ENCODE measurements around the gene SORCS2.

The SORCS2 gene

DNA sequence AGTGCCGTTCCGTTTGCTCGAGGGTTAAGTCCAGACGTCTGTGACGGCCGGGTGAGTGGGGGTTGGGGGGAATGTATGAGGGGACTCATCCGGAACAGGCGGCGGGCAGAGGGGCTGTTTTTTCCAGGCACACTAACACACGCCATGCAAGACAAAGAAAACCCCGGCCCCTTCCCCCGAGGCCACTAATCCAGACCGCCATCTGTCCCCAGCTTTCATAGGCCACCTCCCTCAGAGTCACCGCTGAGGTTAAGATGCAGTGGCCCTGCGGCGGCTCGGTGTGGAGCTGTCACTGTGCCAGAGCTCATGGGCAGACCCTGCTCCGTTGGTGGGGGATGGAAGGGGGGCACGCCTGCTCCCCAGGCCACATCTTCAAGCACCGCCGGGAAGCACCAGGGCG lies 34.1 kb downstream of the SORCS2 start:
- TF ChIP-seq POLR2AphosphoS5 (IDR thresholded peaks at IDR 0.05; ENCODE audit: low read depth, low read length) (no peak), TAF1 (IDR thresholded peaks at IDR 0.05; ENCODE audit: borderline replicate concordance, insufficient read depth, low read length) (no peak)

DNA sequence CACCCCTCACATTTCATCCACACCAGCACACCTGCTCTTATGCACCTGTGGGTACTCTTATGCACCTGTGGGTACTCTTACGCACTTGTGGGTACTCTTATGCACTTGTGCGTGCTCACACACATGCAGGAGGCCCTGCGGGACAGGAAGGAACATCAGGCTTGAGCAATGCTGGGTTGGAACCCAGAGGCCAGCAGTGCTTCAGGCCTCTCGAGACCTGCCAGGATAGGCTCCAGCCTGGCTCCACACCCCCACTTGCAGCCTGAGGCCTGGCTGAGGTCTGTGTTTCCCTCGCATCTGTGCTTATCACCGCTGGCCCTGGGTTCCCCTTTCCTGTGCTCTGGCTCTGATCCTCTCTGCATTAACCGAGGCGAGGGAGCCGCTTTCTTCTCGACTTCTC lies 34.7 kb downstream of the SORCS2 start:
- TF ChIP-seq POLR2AphosphoS5 (IDR thresholded peaks at IDR 0.05; ENCODE audit: low read depth, low read length): no peak

DNA sequence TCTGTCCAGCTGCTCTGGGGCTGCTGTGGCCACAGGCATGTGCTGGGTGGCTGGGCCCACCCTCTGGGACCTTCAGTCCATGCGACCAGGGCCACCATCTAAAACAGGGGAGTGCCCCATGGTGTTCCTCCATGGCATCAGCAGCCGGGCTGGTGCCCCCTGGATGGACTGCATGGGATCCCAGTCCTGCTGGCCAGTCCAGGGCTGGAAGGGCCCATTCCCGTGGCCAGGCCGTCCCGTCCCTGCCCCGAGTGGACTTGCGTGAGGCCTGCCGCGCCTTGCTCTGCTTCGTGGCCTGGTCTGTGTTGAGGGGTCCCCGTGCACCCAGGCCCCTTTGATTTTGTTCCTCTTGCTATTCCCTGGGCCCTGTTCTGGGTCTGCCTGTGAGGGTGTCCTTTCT lies 36.4 kb downstream of the SORCS2 start:
- TF ChIP-seq FOXP2 (optimal IDR thresholded peaks at IDR 0.05; ENCODE audit: borderline replicate concordance, extremely low read depth, extremely low read length, insufficient read depth) (no peak), TAF1 (IDR thresholded peaks at IDR 0.05; ENCODE audit: borderline replicate concordance, insufficient read depth, low read length) (no peak), SIN3A (IDR thresholded peaks at IDR 0.05; ENCODE audit: borderline replicate concordance, insufficient read depth, low read length) (no peak), POLR2AphosphoS5 (IDR thresholded peaks at IDR 0.05; ENCODE audit: low read depth, low read length) (no peak)
- TF ChIP-seq, protein P1, sequence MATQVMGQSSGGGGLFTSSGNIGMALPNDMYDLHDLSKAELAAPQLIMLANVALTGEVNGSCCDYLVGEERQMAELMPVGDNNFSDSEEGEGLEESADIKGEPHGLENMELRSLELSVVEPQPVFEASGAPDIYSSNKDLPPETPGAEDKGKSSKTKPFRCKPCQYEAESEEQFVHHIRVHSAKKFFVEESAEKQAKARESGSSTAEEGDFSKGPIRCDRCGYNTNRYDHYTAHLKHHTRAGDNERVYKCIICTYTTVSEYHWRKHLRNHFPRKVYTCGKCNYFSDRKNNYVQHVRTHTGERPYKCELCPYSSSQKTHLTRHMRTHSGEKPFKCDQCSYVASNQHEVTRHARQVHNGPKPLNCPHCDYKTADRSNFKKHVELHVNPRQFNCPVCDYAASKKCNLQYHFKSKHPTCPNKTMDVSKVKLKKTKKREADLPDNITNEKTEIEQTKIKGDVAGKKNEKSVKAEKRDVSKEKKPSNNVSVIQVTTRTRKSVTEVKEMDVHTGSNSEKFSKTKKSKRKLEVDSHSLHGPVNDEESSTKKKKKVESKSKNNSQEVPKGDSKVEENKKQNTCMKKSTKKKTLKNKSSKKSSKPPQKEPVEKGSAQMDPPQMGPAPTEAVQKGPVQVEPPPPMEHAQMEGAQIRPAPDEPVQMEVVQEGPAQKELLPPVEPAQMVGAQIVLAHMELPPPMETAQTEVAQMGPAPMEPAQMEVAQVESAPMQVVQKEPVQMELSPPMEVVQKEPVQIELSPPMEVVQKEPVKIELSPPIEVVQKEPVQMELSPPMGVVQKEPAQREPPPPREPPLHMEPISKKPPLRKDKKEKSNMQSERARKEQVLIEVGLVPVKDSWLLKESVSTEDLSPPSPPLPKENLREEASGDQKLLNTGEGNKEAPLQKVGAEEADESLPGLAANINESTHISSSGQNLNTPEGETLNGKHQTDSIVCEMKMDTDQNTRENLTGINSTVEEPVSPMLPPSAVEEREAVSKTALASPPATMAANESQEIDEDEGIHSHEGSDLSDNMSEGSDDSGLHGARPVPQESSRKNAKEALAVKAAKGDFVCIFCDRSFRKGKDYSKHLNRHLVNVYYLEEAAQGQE (IDR thresholded peaks at IDR 0.05; ENCODE audit: insufficient read depth in 1 of 2, low read depth in 2 of 2, low read length in 2 of 2): no peak

DNA sequence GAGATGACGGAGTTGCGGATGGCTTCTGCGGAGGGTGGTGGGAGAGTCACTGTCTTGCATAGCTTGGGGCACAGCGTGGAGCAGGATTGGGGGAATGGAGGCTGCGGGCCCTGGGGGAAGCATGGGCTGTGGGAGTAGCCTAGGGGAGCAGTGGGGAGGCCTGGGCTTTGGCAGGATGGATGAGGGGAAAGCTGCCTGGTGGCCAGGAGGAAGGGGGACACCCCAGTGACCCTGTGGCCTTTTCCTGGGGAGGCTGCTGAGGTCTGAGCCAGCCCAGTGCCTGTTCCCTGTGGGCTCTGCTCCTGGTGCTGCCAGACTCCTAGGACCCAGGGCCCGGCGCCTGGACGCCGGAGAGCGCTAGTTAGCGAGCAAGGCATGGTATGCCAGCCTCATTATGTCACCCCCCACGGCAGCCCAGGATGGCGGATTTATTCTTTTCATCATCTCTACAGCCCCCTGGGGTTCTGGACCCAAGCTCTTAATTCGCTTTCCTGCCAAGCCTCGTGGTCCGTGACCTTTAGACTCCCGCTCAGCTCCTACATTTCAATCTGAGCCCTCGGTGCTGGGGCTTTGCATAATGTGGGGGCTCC lies 39.8 kb downstream of the SORCS2 start:
- TF ChIP-seq TAF1 (IDR thresholded peaks at IDR 0.05; ENCODE audit: borderline replicate concordance, insufficient read depth, low read length): no peak
- no peak for TF ChIP-seq FOXP2 (optimal IDR thresholded peaks at IDR 0.05; ENCODE audit: borderline replicate concordance, extremely low read depth, extremely low read length, insufficient read depth)
- TF ChIP-seq SIN3A (IDR thresholded peaks at IDR 0.05; ENCODE audit: borderline replicate concordance, insufficient read depth, low read length): no peak
- no peak for TF ChIP-seq POLR2AphosphoS5 (IDR thresholded peaks at IDR 0.05; ENCODE audit: low read depth, low read length)
- TF ChIP-seq, protein P1 (IDR thresholded peaks at IDR 0.05; ENCODE audit: insufficient read depth in 1 of 2, low read depth in 2 of 2, low read length in 2 of 2): no peak

DNA sequence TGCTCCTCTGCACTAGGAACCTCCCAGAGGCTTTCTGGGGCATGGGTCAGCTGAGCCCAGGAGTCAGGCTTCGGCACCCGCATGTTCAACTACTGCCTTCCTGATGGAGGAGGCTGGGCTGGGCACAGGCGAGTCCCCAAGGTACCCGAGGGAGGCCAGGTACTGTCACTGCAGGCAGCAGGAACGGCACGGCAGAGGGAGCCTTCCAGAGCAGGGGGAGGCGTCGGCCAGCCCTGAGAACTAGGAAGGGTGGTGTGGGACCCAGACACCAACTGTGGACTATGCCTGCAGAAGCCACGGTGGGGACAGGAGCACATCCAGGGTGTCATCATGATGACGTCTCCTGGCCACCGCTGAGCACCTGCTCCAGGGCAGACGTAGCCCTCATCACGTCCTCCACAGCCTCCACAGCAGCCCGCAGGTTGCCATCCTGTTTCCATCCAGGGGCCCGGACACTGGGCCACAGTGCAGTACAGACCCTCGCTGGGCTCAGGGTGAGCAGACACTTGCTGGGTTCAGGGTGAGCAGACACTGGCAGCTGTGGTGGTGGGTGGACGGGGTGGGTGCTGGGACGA lies 40.8 kb downstream of the SORCS2 start:
- TF ChIP-seq POLR2AphosphoS5 (IDR thresholded peaks at IDR 0.05; ENCODE audit: low read depth, low read length) (no peak), SIN3A (IDR thresholded peaks at IDR 0.05; ENCODE audit: borderline replicate concordance, insufficient read depth, low read length) (no peak), FOXP2 (optimal IDR thresholded peaks at IDR 0.05; ENCODE audit: borderline replicate concordance, extremely low read depth, extremely low read length, insufficient read depth) (no peak), TAF1 (IDR thresholded peaks at IDR 0.05; ENCODE audit: borderline replicate concordance, insufficient read depth, low read length) (no peak)
- TF ChIP-seq, protein P1 (IDR thresholded peaks at IDR 0.05; ENCODE audit: insufficient read depth in 1 of 2, low read depth in 2 of 2, low read length in 2 of 2): no peak

DNA sequence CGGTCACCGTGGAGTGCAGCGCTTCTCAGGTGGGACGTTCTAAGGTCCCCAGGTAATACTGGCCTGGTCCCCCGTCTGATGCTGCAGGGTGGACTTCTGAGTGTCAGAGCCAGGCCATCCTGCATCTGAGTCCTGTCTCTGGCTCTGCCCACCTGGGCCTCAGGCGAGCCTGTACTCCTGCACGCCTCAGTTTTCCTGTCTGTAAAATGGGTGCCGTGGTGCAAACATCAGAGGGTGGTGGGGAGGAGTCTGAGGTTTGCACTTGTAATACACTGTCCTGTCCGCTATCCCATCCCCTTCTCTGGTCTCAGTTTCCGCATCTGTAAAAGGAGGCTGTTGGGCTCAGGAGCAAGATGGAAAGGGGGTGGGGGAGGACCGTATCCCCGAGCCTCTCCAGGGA lies 41.3 kb downstream of the SORCS2 start:
- TF ChIP-seq FOXP2 (optimal IDR thresholded peaks at IDR 0.05; ENCODE audit: borderline replicate concordance, extremely low read depth, extremely low read length, insufficient read depth) (no peak), POLR2AphosphoS5 (IDR thresholded peaks at IDR 0.05; ENCODE audit: low read depth, low read length) (no peak)

All from PFSK-1 (cell line).